Activated CD4-positive, CD25-positive, alpha-beta regulatory T cell treated with anti-CD3 and anti-CD28 coated beads, Interleukin-2, amount 50 U/mL, for 72 hours (primary cell): Measurements from ENCODE around the gene NOTUM.

ENCODE experiments used
- DNase-seq: peaks from one replicate; pipeline ENCODE4 v3.0.0; 2021

The NOTUM gene

GRCh38 chr17:81976332-81977210 lies 15.6 kb upstream of the NOTUM start:
- DNase-seq: peak; percentile 50

DNA sequence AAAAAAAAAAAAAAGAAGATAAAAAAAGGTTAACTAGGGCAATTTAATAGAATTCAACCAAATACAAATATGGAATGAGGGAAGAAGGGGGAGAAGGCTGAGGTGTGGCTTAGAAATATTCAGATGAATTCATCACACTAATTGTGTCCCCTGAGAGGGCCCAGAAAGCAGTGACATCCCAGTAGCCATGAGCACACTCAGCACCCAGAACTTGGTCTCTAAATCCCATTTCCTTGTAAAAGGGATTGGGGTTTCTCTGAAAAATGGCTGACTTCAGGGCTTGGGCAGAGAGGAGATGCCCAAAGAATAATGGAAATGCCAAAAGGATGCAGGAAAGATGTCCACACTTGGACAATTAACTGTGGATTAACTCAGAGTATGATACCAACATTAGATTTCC lies 12.4 kb upstream of the NOTUM start:
- no peak for DNase-seq

GRCh38 chr17:81968850-81969812 lies 8.1 kb upstream of the NOTUM start:
- no peak for DNase-seq

DNA sequence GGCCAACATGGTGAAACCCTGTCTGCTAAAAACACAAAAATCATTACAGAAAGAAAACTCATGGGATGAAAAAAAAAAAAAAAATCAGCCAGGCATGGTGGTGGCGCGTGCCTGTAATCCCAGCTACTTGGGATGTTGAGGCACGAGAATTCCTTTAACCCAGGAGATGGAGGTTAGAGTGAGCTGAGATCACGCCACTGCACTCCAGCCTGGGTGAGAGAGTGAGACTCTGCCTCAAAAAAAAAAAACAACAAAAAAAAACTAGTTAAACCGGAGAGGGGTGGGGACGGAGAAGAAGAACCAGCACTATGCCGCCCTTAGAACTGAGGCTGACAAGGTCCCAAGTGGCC lies 7.4 kb upstream of the NOTUM start:
- DNase-seq: no peak

DNA sequence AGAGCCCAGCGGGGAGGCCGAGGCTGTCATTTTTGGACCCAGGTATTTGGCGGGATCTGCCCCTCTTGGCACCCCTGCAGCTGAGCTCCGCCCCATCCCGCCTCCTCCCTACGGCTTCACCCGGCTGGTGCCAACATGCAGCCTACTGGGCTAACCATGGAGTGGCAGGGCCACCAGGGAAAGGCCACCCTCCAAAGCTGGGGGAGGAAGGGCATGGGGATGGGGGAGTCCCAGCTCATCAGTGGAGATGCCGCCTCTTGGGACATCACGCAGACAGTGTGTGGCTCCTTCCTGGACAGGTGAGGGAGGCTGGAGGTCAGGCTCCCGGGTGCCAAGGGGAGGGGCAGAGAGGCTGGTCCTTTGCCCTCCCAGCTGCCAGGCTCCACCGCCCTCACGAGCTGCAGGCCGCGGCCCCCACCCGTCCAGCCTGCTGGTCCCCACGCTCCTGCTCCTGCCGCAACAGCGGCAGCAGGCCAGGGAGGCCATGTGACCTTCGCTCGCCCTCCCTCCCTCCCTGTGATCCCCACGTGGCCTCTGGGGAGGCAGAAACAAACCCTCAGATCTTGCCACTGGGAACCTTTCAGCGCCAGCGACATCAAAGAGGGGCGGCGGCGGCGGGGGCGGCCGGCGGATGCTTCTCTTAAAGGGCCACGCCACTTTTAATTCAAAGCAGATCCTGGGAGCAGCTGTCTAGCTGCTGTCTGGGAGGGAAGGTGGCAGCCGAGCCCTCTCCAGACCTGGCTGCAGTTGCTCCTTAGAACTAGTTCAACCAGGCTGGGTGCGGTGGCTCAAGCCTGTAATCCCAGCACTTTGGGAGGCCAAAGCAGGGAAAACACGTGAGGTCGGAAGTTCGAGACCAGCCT lies 6.8 kb upstream of the NOTUM start:
- DNase-seq: peak; percentile 79

DNA sequence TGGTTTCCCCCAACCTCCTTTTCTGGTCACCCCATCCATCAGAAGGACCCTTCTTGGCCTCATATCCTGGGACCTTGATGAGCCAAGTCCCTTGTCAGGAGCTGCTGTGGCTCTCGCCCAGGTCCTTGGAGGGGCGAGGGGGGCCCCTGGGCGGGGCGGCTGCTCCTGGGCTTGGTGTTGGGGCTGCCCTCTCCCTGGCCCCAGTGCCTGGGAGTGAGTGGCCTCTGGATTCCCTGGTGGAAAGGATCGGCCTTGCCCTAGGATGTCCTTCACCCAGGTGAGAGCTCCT lies 6.2 kb upstream of the NOTUM start:
- no peak for DNase-seq

DNA sequence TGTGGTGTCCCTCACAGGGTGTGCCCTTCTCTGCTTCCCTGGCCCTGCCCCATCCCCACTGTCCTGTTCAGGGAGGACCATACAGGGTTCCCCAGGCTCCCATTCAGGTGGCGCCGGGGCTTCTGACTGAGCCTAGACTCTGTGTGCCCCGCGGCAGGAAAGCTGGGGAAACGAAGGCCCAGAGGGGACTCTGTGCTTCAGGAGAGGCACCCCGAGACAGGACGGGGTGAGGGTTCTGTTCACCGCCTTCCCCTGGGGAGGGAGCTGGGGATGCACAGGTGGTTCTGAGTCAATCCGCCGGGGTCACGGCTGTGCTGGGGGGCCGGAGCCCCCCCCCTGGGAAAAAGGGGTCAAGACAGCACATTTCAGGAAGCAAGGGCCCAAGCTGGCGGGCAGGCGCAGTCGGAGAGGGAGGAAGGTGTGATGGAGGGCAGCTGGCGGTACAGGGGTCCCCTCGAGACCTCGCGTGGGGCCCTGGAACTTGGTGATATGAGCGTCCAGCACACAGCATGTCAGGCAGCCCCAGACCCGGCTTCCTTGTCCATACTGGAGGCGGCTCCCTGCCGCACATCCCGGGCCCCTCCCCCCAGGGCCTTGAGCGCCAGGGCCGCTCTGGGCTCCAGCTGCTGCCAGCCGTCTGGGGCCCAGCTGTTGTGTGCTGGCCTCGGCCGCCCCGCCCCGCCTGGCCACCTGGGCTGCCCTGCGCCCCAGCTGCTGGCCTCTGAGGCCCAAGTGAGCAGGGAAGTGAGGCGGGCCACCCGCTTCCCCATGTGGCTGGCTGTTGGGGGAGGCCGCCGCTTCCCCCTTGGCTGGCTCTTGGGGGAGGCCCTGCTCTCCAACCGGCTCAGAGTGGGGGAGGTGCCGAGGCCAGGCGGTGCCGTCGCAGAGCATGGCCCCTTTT lies 5.6 kb upstream of the NOTUM start:
- DNase-seq: no peak

DNA sequence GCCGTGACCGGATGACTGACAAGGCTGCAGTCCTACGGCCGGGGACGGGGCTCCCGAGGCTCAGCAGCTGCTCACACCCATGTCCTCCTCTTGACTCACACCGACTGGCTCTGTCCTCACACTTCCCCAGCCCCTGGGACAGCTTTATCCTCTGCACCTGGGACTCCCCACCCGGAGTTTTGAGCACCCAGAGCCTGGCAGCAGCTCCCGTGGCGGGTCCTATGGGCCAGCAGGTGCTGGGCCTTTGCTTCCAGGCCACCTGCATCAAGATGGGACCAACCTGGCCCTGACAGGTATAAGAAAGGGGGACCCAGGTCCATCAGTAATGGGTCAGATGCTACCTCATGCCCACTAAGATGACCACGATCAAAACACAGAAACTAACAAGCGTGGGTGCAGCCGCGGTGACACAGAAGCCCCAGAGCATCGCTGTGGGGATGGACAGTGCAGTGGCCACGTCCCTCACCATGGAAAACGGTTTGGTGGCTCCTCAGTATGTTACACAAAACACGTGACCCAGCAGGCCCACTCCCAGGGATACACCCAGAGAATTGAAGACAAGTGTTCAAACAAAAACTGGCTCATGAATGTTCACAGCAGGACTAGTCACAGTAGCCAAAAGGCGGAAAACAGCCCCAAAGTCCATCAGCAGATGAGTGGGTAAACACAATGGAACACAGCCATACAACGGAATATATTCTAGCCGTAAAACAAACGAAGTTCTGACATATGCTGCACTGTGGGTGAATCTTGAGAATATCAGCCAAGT lies 3.3 kb upstream of the NOTUM start:
- DNase-seq: no peak

GRCh38 chr17:81962499-81963441 lies 1.8 kb upstream of the NOTUM start:
- DNase-seq: no peak

GRCh38 chr17:81961521-81962498 lies 823 bp upstream of the NOTUM start:
- no peak for DNase-seq

GRCh38 chr17:81960130-81960958 lies 643 bp downstream of the NOTUM start:
- DNase-seq: no peak

- DNase-seq: peak; percentile 86
Measured at GRCh38 chr17:81959362-81960129, 1.4 kb downstream of the NOTUM start.

- no peak for DNase-seq
Measured at GRCh38 chr17:81958633-81959342, 2.2 kb downstream of the NOTUM start.

- DNase-seq: no peak
Measured at GRCh38 chr17:81957691-81958432, 3.1 kb downstream of the NOTUM start.
